LNCAP (cell line): ENCODE results near the gene ACBD4.

Experiments
- TF ChIP-seq, protein P1 (sequence below): fragments of 450-650 bp; IDR thresholded peaks from 2 replicates; pipeline ENCODE4 v1.5.1; 2017; ENCODE audit warnings: mild to moderate bottlenecking

ACBD4 gene

DNA sequence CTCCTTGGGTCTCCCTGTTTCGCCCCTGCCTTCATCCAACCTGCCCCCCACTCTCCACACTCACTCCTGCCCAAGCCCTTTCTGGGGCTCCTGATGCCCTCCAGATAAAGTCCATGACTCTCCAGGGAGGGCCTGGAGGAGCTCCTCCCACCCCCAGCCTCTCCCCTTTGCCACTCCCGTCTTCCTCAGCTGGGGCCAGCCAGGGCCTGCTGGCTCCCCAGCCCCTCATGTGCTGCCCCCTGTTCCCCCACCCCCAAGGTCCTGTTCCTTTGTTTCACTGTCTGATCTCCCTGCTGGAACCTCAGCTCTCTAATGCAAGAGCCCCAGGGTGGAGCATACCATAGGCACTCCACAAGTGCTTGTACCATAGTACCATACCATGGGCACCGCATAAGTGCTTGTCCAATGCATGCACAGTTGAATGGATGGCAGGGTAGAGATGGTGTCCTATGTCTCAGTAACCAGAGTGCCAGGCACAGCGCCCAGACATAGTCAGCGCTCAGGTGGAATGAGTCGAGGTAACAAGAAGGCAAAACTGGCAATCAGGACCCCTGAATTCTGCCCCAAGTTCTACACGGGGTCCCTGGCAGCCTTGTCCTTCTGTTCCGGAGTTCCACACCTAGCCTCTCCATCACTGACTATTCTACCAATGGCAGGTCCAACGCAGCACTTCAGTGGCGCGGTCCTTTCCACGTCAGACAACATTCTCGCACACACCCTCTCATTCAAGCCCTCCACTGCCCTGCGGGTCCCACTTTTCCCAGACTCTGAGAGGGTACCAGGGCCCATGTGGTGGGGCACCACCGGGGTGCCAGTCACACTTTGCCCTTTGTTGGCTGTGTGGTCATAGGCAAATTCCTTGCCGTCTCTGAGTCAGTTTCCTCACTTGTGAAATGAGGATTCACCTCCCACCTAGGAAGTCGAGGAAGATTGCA is 4.5 kb upstream of the ACBD4 start:
- TF ChIP-seq, protein P1, sequence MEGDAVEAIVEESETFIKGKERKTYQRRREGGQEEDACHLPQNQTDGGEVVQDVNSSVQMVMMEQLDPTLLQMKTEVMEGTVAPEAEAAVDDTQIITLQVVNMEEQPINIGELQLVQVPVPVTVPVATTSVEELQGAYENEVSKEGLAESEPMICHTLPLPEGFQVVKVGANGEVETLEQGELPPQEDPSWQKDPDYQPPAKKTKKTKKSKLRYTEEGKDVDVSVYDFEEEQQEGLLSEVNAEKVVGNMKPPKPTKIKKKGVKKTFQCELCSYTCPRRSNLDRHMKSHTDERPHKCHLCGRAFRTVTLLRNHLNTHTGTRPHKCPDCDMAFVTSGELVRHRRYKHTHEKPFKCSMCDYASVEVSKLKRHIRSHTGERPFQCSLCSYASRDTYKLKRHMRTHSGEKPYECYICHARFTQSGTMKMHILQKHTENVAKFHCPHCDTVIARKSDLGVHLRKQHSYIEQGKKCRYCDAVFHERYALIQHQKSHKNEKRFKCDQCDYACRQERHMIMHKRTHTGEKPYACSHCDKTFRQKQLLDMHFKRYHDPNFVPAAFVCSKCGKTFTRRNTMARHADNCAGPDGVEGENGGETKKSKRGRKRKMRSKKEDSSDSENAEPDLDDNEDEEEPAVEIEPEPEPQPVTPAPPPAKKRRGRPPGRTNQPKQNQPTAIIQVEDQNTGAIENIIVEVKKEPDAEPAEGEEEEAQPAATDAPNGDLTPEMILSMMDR: no peak

DNA sequence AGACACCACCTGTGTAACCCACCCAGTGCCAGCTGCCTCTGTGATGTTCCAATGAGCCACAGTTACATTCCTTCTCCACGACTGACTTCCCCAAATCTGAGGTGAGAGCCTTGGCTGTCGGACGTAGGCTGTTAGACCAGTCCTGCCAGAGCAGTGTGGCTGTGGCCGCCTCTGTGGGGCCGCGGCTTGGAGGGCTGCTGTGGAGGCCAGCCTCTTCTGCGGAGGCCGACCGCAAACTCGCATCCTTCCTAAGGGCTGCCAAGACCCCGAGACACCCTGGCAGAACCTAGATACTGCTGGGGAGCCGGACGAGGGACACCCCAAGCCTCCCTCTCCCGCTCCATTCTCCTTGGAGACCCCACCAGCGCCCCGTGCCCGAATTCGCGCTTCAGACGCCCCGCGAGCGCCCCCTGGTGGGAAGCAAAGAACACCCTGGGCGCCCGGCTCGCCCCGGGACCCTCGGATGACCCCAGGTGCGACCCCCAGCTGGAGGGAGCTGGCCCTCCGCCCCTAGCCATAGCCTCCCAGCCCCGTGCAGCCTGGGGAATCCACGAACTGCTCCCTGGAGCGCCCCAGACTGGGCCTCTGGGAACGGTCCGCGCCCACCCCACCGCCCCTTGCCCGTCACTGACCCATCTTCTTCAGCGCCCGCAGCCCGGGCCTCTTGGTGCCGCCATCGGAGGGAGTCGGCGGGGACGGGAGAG is 3.7 kb upstream of the ACBD4 start:
- TF ChIP-seq, protein P1: peak; percentile 97

DNA sequence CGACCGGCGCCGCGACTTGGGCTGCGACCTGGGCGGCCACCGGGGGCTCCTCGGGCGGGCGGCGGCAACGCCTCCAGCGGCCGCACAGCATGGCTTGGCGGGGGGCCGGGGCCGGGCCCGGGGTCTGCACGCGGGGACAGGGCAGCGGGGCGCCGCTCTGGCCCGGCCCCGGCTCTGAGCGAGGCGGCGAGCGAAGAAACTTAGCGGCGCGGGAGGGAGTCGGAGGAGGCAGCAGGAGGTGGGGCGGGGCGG is 3.2 kb upstream of the ACBD4 start, which contains the start of gene PLCD3:
PLCD3 (minus strand) TSS at position 196 of the 252 bp plus-strand sequence; CDS start at position 91, 105 bp downstream.
- TF ChIP-seq, protein P1: no peak

DNA sequence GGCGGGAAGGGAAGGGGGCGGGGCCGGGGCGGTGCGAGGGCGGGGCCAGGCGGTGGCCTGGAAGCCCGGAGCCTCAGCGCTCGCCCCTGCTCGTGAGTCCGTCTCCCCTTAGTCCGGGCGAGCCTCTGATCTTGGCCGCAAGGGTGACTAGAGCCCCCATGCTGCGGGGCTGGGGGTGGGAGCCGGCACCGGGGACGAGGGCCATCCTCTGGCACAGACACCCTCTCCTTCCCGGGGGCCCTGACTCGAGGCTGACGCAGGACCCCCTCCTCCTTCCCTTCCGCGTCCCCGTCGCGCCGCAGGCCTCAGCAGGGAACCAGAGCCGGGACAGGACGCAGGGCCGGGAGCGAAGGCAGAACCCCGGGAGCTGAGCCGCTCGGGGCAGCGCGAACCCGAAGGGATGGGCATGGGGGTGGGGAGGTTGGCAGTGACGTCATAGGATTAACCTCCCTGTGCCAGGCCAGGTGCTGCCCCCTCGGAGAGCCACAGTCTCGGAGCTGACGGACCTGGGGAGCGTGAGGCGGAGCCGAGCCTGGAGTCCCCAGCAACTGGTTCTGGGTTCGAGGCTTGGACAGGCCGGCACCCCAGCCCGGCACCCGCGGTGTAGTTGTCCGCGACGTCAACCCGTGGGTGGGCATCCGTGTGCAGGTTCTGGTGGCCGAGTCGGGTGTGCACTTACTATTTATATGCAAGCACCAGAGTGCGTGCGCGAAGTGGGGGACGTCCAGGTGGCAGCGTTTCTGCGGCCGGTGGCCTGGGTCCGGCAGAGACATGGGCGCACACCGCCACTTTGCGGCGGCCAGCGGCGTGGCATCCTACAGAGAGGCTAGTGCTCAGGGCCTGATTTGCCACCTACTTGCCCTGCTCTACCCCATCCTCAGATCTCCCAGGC is 2.7 kb upstream of the ACBD4 start:
- TF ChIP-seq, protein P1: peak; percentile 84

DNA sequence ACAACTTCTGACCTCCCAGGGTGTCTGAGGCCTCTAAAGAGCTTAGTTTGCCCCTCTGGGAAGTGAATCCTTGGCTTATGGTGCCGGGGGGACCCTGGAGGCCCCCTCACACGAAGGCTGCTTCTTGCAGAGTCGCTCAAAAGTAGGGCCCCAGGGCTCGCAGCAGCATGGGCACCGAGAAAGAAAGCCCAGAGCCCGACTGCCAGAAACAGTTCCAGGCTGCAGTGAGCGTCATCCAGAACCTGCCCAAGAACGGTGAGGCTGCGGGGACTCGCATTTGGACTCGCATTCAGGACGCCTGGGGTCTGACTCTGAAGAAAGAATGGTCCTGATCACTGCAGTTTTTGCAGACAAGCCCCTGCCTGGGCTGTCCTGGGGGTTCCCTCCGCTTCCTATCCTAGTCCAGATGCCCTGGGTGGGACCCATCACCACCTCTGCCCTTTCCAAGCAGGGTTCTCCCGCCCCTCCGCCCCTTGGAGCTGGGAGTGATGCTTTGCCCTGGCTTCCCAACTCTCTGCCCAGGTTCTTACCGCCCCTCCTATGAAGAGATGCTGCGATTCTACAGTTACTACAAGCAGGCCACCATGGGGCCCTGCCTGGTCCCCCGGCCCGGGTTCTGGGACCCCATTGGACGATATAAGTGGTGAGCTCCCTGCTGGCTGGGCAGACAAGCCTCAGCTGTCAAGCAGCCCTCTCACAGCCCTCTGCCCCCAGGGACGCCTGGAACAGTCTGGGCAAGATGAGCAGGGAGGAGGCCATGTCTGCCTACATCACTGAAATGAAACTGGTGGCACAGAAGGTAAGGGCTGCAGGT is 698 bp downstream of the ACBD4 start:
- TF ChIP-seq, protein P1: no peak

DNA sequence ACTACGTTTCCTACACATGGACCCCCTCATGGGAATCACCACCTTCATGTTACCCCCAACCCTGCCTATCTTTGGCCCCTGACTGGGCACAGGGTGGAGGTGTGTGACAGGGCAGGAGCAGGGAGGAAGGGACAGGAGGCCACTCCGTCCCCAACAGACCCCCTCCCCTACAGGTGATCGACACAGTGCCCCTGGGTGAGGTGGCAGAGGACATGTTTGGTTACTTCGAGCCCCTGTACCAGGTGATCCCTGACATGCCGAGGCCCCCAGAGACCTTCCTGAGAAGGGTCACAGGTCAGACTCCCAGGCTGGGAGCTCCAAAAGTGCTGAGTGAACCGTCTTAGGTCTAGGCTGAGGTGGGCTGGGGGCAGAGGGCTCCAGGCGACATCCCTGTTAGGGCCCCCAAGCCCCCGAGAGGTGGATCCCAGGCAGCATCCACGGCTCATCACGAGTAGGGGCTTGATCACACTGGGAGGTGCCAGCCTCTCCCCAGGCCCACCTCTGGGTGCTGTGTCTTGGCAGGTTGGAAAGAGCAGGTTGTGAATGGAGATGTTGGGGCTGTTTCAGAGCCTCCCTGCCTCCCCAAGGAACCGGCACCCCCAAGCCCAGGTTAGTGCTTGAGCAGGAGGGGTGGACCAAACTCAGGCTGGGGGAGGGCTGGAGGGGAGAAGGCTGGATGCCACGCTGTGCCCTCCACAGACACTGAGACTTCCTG is 1.5 kb downstream of the ACBD4 start:
- TF ChIP-seq, protein P1: no peak
